ENCODE results near the gene MTR. TPM values are rescaled to one million over a fixed set of nuclear protein-coding genes. Genes with fewer than 3 reads are reported as not detected.
A peak's percentile ranks its signal among the peaks of the same experiment; 100 is the strongest.

MTR gene
- total RNA-seq, 4 donors from 2014 or later, result 19.0 to 78.1 (median 47.5) TPM

- no peaks in the 10 kb centered on the region for H3K27me3 ChIP-seq
- no peaks in the 10 kb centered on the region for H3K36me3 ChIP-seq
- no peak overlapping the region for H3K4me3 ChIP-seq
- no peak for TF ChIP-seq POLR2A (IDR thresholded peaks at IDR 0.05)
- TF ChIP-seq CTCF (IDR thresholded peaks at IDR 0.05), result no peak
- intact Hi-C loops (cut with DNase I; ENCODE audit: low total_unique reads), result no loop called here
- H3K9me3 ChIP-seq, result no peaks in the 10 kb centered on the region
- no peak overlapping the region for H3K27ac ChIP-seq
- H3K4me1 ChIP-seq, result no peaks in the 10 kb centered on the region
- DNase-seq, result no peak
These were observed 21.2 kb upstream of the MTR start for GRCh38 chr1:236773919-236774318.

GRCh38 chr1:236774926-236775325 is 20.2 kb upstream of the MTR start:
- intact Hi-C loops (cut with DNase I; ENCODE audit: low total_unique reads), result no loop called here
- Histone ChIP-seq H3K27ac (no peak overlapping the region), H3K27me3 (no peaks in the 10 kb centered on the region), H3K4me1 (no peaks in the 10 kb centered on the region), H3K4me3 (no peak overlapping the region), H3K9me3 (no peaks in the 10 kb centered on the region), H3K36me3 (no peaks in the 10 kb centered on the region)
- TF ChIP-seq POLR2A (IDR thresholded peaks at IDR 0.05) (no peak), CTCF (IDR thresholded peaks at IDR 0.05) (peak; percentile 14 to 36 (median 34))
- DNase-seq, result no peak

- no peak overlapping the region for H3K27ac ChIP-seq
- H3K9me3 ChIP-seq, result no peaks in the 10 kb centered on the region
- intact Hi-C loops (cut with DNase I; ENCODE audit: low total_unique reads), result no loop called here
- no peak for DNase-seq
- no peak overlapping the region for H3K4me3 ChIP-seq
- H3K27me3 ChIP-seq, result no peaks in the 10 kb centered on the region
- H3K4me1 ChIP-seq, result no peaks in the 10 kb centered on the region
- TF ChIP-seq CTCF (IDR thresholded peaks at IDR 0.05), result no peak
- no peak for TF ChIP-seq POLR2A (IDR thresholded peaks at IDR 0.05)
- H3K36me3 ChIP-seq, result no peaks in the 10 kb centered on the region
These were observed 15.8 kb upstream of the MTR start for GRCh38 chr1:236779312-236779711.

GRCh38 chr1:236785477-236785876 is 9.6 kb upstream of the MTR start:
- H3K4me1 ChIP-seq, result no peaks in the 10 kb centered on the region
- no peaks in the 10 kb centered on the region for H3K27me3 ChIP-seq
- no peak for DNase-seq
- H3K9me3 ChIP-seq, result no peaks in the 10 kb centered on the region
- TF ChIP-seq POLR2A (IDR thresholded peaks at IDR 0.05), result no peak
- no peak for TF ChIP-seq CTCF (IDR thresholded peaks at IDR 0.05)
- H3K4me3 ChIP-seq, result no peak overlapping the region
- no peaks in the 10 kb centered on the region for H3K36me3 ChIP-seq
- no peak overlapping the region for H3K27ac ChIP-seq
- intact Hi-C loops (cut with DNase I; ENCODE audit: low total_unique reads), result no loop called here

- Histone ChIP-seq H3K9me3 (no peaks in the 10 kb centered on the region), H3K27ac (no peak overlapping the region), H3K4me3 (no peak overlapping the region), H3K27me3 (no peaks in the 10 kb centered on the region), H3K36me3 (no peaks in the 10 kb centered on the region), H3K4me1 (no peaks in the 10 kb centered on the region)
- TF ChIP-seq POLR2A (IDR thresholded peaks at IDR 0.05) (no peak), CTCF (IDR thresholded peaks at IDR 0.05) (no peak)
- DNase-seq, result no peak
- intact Hi-C loops (cut with DNase I; ENCODE audit: low total_unique reads), result no loop called here
These were observed 8.6 kb upstream of the MTR start for GRCh38 chr1:236786453-236786852.
